K562 (cell line): Measurements from ENCODE around the gene DPAGT1. TPM values are rescaled to one million over a fixed set of nuclear protein-coding genes. Genes with fewer than 3 reads are reported as not detected.
A peak's percentile ranks its signal among the peaks of the same experiment; 100 is the strongest.

Source experiments
- ATAC-seq: fragments of 200-7000 bp; cut with Tn5 transposase; 3 replicates; pipeline ENCODE4 v1.9.1; 2020; ENCODE audit warnings: moderate library complexity
- BruUV-seq: library from RNA; stranded (reverse); fragments of 400-500 nt; replicated peaks from 2 replicates; lab custom pipeline; 2021; lab: Mats Ljungman, UMichigan
- CTCF ChIA-PET: fragments of 300-600 bp; formaldehyde crosslinking; extraction: SDS; loops from one replicate; lab custom pipeline; 2021; ENCODE audit warnings: low intra/inter-chr PET ratio; lab: Yijun Ruan, JAX
- POLR2A ChIA-PET: fragments of 300-600, 350-650 bp; sonication (Branson Sonifier 250); formaldehyde crosslinking; extraction: SDS; loops from one replicate; lab custom pipeline; 2021; ENCODE audit warnings: antibody characterized with exemption, inconsistent platforms; lab: Yijun Ruan, JAX
- DNase-seq, 4 experiments: peaks; one replicate each; pipeline versions ENCODE4 v3.0.0 to v3.0.0-alpha.2; 2011 to 2018; ENCODE audit warnings: low spot score in 3 of 4, mixed read lengths in 3 of 4; ENCODE audit errors: extremely low read depth in 1 of 4
- FAIRE-seq: peaks from 2 replicates; lab custom pipeline; 2011; peaks lifted over from hg19 to GRCh38; lab: Jason Lieb, UNC
- H2AFZ ChIP-seq: 2 replicates; pipeline ENCODE4 v1.6.0; 2011; ENCODE audit warnings: low read depth, low read length, control low read depth, inconsistent platforms
- H3K27ac ChIP-seq: fragments of 200-600 bp; 3 replicates; pipeline ENCODE4 v1.8.0; 2011; ENCODE audit warnings: low read depth, mild to moderate bottlenecking, control low read depth, inconsistent platforms, low read length, moderate library complexity, mixed read lengths; ENCODE audit errors: extremely low read depth
- H3K27me3 ChIP-seq, 2 experiments: fragments of 300-600 bp in 1 of 2; 2 replicates in 1 of 2; 3 replicates in 1 of 2; pipeline versions ENCODE4 v1.6.0 to v1.8.0; 2011; ENCODE audit warnings: inconsistent platforms in 2 of 2, low read length in 2 of 2, mild to moderate bottlenecking in 1 of 2, mixed read lengths in 1 of 2, moderate library complexity in 1 of 2; ENCODE audit not compliant: control insufficient read depth in 2 of 2, insufficient read depth in 2 of 2
- H3K36me3 ChIP-seq: fragments of 300-600 bp; 3 replicates; pipeline ENCODE4 v1.8.0; 2011; ENCODE audit warnings: mild to moderate bottlenecking, low read length, inconsistent platforms; ENCODE audit not compliant: control insufficient read depth, insufficient read depth
- H3K4me1 ChIP-seq, 2 experiments: fragments of 200-600 bp in 1 of 2; replicated peaks in 1 of 2; 2 replicates in 1 of 2; 3 replicates in 1 of 2; pipeline versions ENCODE4 v1.5.1 to v1.8.0; 2011; ENCODE audit warnings: inconsistent platforms in 2 of 2, low read length in 2 of 2, mild to moderate bottlenecking in 1 of 2, mixed read lengths in 1 of 2, moderate library complexity in 1 of 2; ENCODE audit not compliant: control insufficient read depth in 2 of 2, insufficient read depth in 2 of 2
- H3K4me2 ChIP-seq: 2 replicates; pipeline ENCODE4 v1.6.1; 2011; ENCODE audit warnings: low read length, control low read depth, inconsistent platforms, mixed read lengths; ENCODE audit not compliant: insufficient read depth
- H3K4me3 ChIP-seq: fragments of 200-600 bp; sonication (generic), shearing (Covaris generic); 2 replicates; pipeline ENCODE4 v1.5.1; 2016; ENCODE audit warnings: control low read depth, inconsistent platforms
- H3K79me2 ChIP-seq: fragments of 200-600 bp; 3 replicates; pipeline ENCODE4 v1.8.0; 2011; ENCODE audit warnings: low read length, inconsistent platforms; ENCODE audit not compliant: control insufficient read depth, insufficient read depth
- H3K9ac ChIP-seq, 2 experiments: 2 replicates each; pipeline versions ENCODE4 v1.6.0 to v1.6.1; 2011; ENCODE audit warnings: low read depth in 2 of 2, low read length in 2 of 2, control low read depth in 1 of 2, inconsistent platforms in 1 of 2, mild to moderate bottlenecking in 1 of 2, mixed read lengths in 1 of 2; ENCODE audit not compliant: insufficient read depth in 1 of 2
- H3K9me1 ChIP-seq: one replicate; pipeline ENCODE4 v1.6.0; 2011; ENCODE audit warnings: inconsistent platforms, mild to moderate bottlenecking, low read length, moderate library complexity; ENCODE audit not compliant: control insufficient read depth, insufficient read depth
- H3K9me3 ChIP-seq: replicated peaks from 2 replicates; pipeline ENCODE4 v1.5.1; 2011; ENCODE audit warnings: low read depth, low read length, inconsistent platforms; ENCODE audit not compliant: control insufficient read depth, insufficient read depth
- H4K20me1 ChIP-seq: replicated peaks from 2 replicates; pipeline ENCODE4 v1.6.1; 2011; ENCODE audit warnings: low read length, inconsistent platforms, mixed read lengths; ENCODE audit not compliant: control insufficient read depth, insufficient read depth
- C11orf30 ChIP-seq: fragments of 450-650 bp; IDR thresholded peaks from 2 replicates; pipeline ENCODE4 v1.6.1; 2016; ENCODE audit warnings: low read depth, mild to moderate bottlenecking
- CBFA2T2 ChIP-seq: fragments of 450-650 bp; conservative IDR thresholded peaks from 2 replicates; pipeline ENCODE4 v1.6.1; 2017; ENCODE audit warnings: mild to moderate bottlenecking
- CHD1 ChIP-seq: fragments of 200-600 bp; sonication (generic); IDR thresholded peaks from one replicate; pipeline ENCODE4 v1.6.1; 2012; ENCODE audit warnings: mild to moderate bottlenecking, moderate library complexity, low read length, inconsistent platforms
- CTCFL ChIP-seq: IDR thresholded peaks from 2 replicates; pipeline ENCODE4 v1.6.1; 2011; ENCODE audit warnings: borderline replicate concordance, low read depth, mild to moderate bottlenecking, moderate library complexity, low read length; ENCODE audit not compliant: insufficient read depth, poor library complexity, severe bottlenecking
- ELF4 ChIP-seq: fragments of 450-650 bp; formaldehyde crosslinking; IDR thresholded peaks from 2 replicates; pipeline ENCODE4 v1.4.0; 2022; ENCODE audit warnings: missing genetic modification characterization
- GABPB2 ChIP-seq: fragments of 250-450 bp; sonication (Bioruptor Pico); conservative IDR thresholded peaks from 2 replicates; pipeline ENCODE4 v1.5.1; 2021; ENCODE audit warnings: mild to moderate bottlenecking
- GMEB1 ChIP-seq: fragments of 250-450 bp; sonication (Bioruptor Pico); IDR thresholded peaks from 2 replicates; pipeline ENCODE4 v1.4.0; 2020; ENCODE audit warnings: mild to moderate bottlenecking
- MLLT1 ChIP-seq, 2 experiments: fragments of 450-650 bp; IDR thresholded peaks; 2 replicates each; pipeline ENCODE4 v1.6.1; 2016
- MYC ChIP-seq, 2 experiments: fragments of 250-450 bp in 1 of 2; sonication (Bioruptor Pico) in 1 of 2; IDR thresholded peaks; 2 replicates each; pipeline versions ENCODE4 v1.5.1 to v1.6.1; 2012 to 2021; ENCODE audit warnings: low read depth in 2 of 2, borderline replicate concordance in 1 of 2, improper control_type of control experiment in 1 of 2, low read length in 1 of 2, mild to moderate bottlenecking in 1 of 2, moderate library complexity in 1 of 2
- NR2F6 ChIP-seq: fragments of 450-650 bp; formaldehyde crosslinking; IDR thresholded peaks from 2 replicates; pipeline ENCODE4 v1.4.0; 2020; ENCODE audit warnings: mild to moderate bottlenecking
- POLR2B ChIP-seq: fragments of 450-650 bp; IDR thresholded peaks from 2 replicates; pipeline ENCODE4 v1.6.1; 2018; ENCODE audit warnings: low read depth; ENCODE audit not compliant: partially characterized antibody
- PURB ChIP-seq: sonication (generic); formaldehyde crosslinking; IDR thresholded peaks from 2 replicates; pipeline ENCODE4 v1.9.0; 2021; ENCODE audit warnings: low read depth, mild to moderate bottlenecking, missing genetic modification reagents
- SIN3A ChIP-seq, 2 experiments: fragments of 150-350 bp in 1 of 2; IDR thresholded peaks; 2 replicates each; pipeline ENCODE4 v1.6.1; 2011 to 2016; ENCODE audit warnings: borderline replicate concordance in 2 of 2, low read depth in 2 of 2, low read length in 2 of 2, mild to moderate bottlenecking in 2 of 2, moderate library complexity in 2 of 2; ENCODE audit not compliant: control insufficient read depth in 1 of 2
- WHSC1 ChIP-seq: IDR thresholded peaks from one replicate; pipeline ENCODE4 v1.6.1; 2012; ENCODE audit warnings: low read length, control low read depth, inconsistent platforms
- XRCC3 ChIP-seq: fragments of 450-650 bp; IDR thresholded peaks from 2 replicates; pipeline ENCODE4 v1.6.1; 2017; ENCODE audit warnings: mild to moderate bottlenecking, moderate library complexity
- ZNF24 ChIP-seq: fragments of 450-650 bp; IDR thresholded peaks from 2 replicates; pipeline ENCODE4 v1.6.1; 2016
- ZNF274 ChIP-seq: IDR thresholded peaks from 2 replicates; pipeline ENCODE4 v1.6.1; 2011; ENCODE audit warnings: low read depth, mild to moderate bottlenecking, low read length, moderate library complexity, borderline replicate concordance
- ZNF445 ChIP-seq: fragments of 250-450 bp; sonication (Bioruptor Pico); IDR thresholded peaks from 2 replicates; pipeline ENCODE4 v1.4.0; 2020; ENCODE audit warnings: low read depth, mild to moderate bottlenecking, moderate library complexity
- ZNF77 ChIP-seq: fragments of 250-450 bp; sonication (Bioruptor Pico); IDR thresholded peaks from 2 replicates; pipeline ENCODE4 v1.5.0; 2020
- WGBS: fragments of 100-300 bp; shearing (Covaris generic); methylation state at CpG from one replicate; pipeline ENCODE4 v1.1.6; 2016; ENCODE audit warnings: low coverage, mixed read lengths; ENCODE audit not compliant: insufficient coverage; ENCODE audit errors: missing lambda C conversion rate; 5-methylcytosine and 5-hydroxymethylcytosine counted together
- in situ Hi-C: fragments of 300-500 bp; cut with MboI; formaldehyde crosslinking; loops from 4 replicates; pipeline ENCODE4 v1.15.0; 2018; ENCODE audit warnings: inconsistent platforms, mixed read lengths
- intact Hi-C: fragments of 100-400 bp; cut with micrococcal nuclease; formaldehyde crosslinking; loops from 2 replicates; pipeline ENCODE4 v1.14.2; 2022
- polyA plus RNA-seq, 8 experiments: library from polyadenylated mRNA; depleted of rRNA in 4 of 8; stranded (reverse) in 5 of 8; unstranded in 3 of 8; fragments of >200 nt; fragmentation: Nextera tagmentation in 2 of 8; fragmentation: Illumina TruSeq in 1 of 8; extraction: Ambion mirVana in 2 of 8; extraction: Trizol in 1 of 8; gene quantifications; 2 replicates each; pipeline versions ENCODE4 v1.2.1 to v1.2.3, GENCODE V29; 2011 to 2014; ENCODE audit warnings: inconsistent platforms in 1 of 8, missing spikeins in 1 of 8
- total RNA-seq, 7 experiments: library from RNA; depleted of rRNA in 6 of 7; stranded (reverse); fragments of >200 nt in 6 of 7; fragmentation: Illumina TruSeq in 2 of 7; extraction: Trizol in 2 of 7; gene quantifications; 2 replicates each; pipeline versions ENCODE4 v1.2.1 to v1.2.3, GENCODE V29; 2011 to 2021; ENCODE audit warnings: low replicate concordance in 1 of 7

DPAGT1 gene
- total and polyA plus RNA-seq, 9 of the 15 experiments (the other 6 are each of a cell fraction or from before 2014, with no cell fraction given): 29.9 to 135 (median 85.0) TPM

- WGBS: 5% methylated on average over 9 of the region's 9 CpGs
- Histone ChIP-seq H4K20me1 (peaks cover 15% of the 10 kb centered on the region), H3K27me3 (no peaks in the 10 kb centered on the region; a peak in 1 of 5 replicates), H3K9ac (peak overlapping the region; percentile 89 to 94), H3K9me1 (no peaks in the 10 kb centered on the region), H2AFZ (no peak overlapping the region), H3K4me1 (peaks cover 37 to 67% of the 10 kb centered on the region in 2 experiments), H3K36me3 (peaks cover 53% of the 10 kb centered on the region), H3K79me2 (peaks cover 84% of the 10 kb centered on the region), H3K27ac (peak overlapping the region; percentile 95), H3K4me2 (peak overlapping the region; percentile 98), H3K4me3 (peak overlapping the region; percentile 94), H3K9me3 (no peaks in the 10 kb centered on the region)
- in situ Hi-C loops: no loop called here
- intact Hi-C loops: loop anchor here (5.0 kb wide), 1 partner anchor 71 kb away; the partner anchor contains the start of genes RPS25 and TRAPPC4
- DNase-seq: no peak
- BruUV-seq: TSS peak; percentile 10
- ChIA-PET POLR2A (interaction anchor here (0.9 to 5.8 kb wide), 5 partner anchors 9 to 32 kb away, joined by 3 to 50 read pairs (median 6); partner anchors contain the start of genes C2CD2L and VPS11), CTCF (no interaction called here)
- no peak for FAIRE-seq
- no peak for TF ChIP-seq PURB
- TF ChIP-seq SIN3A (IDR thresholded peaks at IDR 0.05; ENCODE audit: borderline replicate concordance in 2 of 2, control insufficient read depth in 1 of 2, low read depth in 2 of 2, low read length in 2 of 2): peak in 1 of 2 experiments; percentile 18; a peak in 1 of 4 replicates
- 0 out of 4 replicates have a peak, but pooled peaks of 1 of the 2 experiments have one; percentile 11 for TF ChIP-seq MLLT1 (IDR thresholded peaks at IDR 0.05)
- TF ChIP-seq CHD1: peak; percentile 30
- TF ChIP-seq GABPB2: no peak
- TF ChIP-seq ZNF77 (CRISPR knock-in tag): no peak
- no peak for TF ChIP-seq CBFA2T2
- no peak for TF ChIP-seq ZNF24
- no peak for TF ChIP-seq ZNF445 (CRISPR knock-in tag)
- TF ChIP-seq POLR2B: no peak
- TF ChIP-seq XRCC3: no peak
- TF ChIP-seq C11orf30: no peak
- TF ChIP-seq GMEB1: no peak
- no peak for TF ChIP-seq WHSC1
- no peak for TF ChIP-seq MYC (IDR thresholded peaks at IDR 0.05; ENCODE audit: low read depth, low read length)
- TF ChIP-seq MYC (CRISPR knock-in tag; IDR thresholded peaks at IDR 0.05; ENCODE audit: borderline replicate concordance, low read depth): 0 out of 2 replicates have a peak, but pooled peaks have one; percentile 44
- TF ChIP-seq ELF4 (CRISPR knock-in tag): no peak
- no peak for TF ChIP-seq NR2F6 (CRISPR knock-in tag)
- no peak for TF ChIP-seq CTCFL
- TF ChIP-seq ZNF274: no peak
- no peak for ATAC-seq
These were observed 13.2 kb downstream of the DPAGT1 start for GRCh38 chr11:119088406-119088805.
